GM18505 (cell line): Measurements from ENCODE around the gene MRPL58.
"Not testable (repeated sequence)": the region's sequence is repeated elsewhere in the genome, so short reads cannot be mapped to it uniquely, and the experiment has no call there.

Experiments used
- ATAC-seq: cut with Tn5 transposase; IDR thresholded peaks from one replicate; pipeline ENCODE4 v1.9.1; 2021; ENCODE audit not compliant: unreplicated experiment
- POLR2A ChIP-seq: IDR thresholded peaks from 4 replicates; pipeline ENCODE4 v1.6.1; 2011; ENCODE audit warnings: borderline replicate concordance; ENCODE audit not compliant: insufficient read depth, insufficient read length; ENCODE audit errors: extremely low read depth

MRPL58 gene

GRCh38 chr17:74998783-74999182 is 13.7 kb upstream of the MRPL58 start:
- TF ChIP-seq POLR2A, result no peak
- no peak for ATAC-seq

GRCh38 chr17:74999523-74999922 is 12.9 kb upstream of the MRPL58 start:
- TF ChIP-seq POLR2A, result no peak
- ATAC-seq, result no peak

GRCh38 chr17:75001915-75002843 is 10.3 kb upstream of the MRPL58 start:
- ATAC-seq, result no peak
- TF ChIP-seq POLR2A, result no peak

- no peak for TF ChIP-seq POLR2A
- no peak for ATAC-seq
Measured at GRCh38 chr17:75003070-75003956, 9.2 kb upstream of the MRPL58 start.

GRCh38 chr17:75003957-75004355 is 8.5 kb upstream of the MRPL58 start:
- ATAC-seq, result no peak
- TF ChIP-seq POLR2A, result no peak

- ATAC-seq, result no peak
- TF ChIP-seq POLR2A, result no peak
Measured at GRCh38 chr17:75004371-75004770, 8.1 kb upstream of the MRPL58 start.

- no peak for TF ChIP-seq POLR2A
- no peak for ATAC-seq
Measured at GRCh38 chr17:75005291-75005690, 7.2 kb upstream of the MRPL58 start.

- ATAC-seq, result not testable (repeated sequence)
Measured at GRCh38 chr17:75006084-75006483, 6.4 kb upstream of the MRPL58 start.

GRCh38 chr17:75006653-75007052 is 5.8 kb upstream of the MRPL58 start:
- TF ChIP-seq POLR2A, result no peak
- ATAC-seq, result no peak

- TF ChIP-seq POLR2A, result no peak
- ATAC-seq, result no peak
Measured at GRCh38 chr17:75008373-75008772, 4.1 kb upstream of the MRPL58 start.

- no peak for ATAC-seq
Measured at GRCh38 chr17:75009139-75009724, 3.2 kb upstream of the MRPL58 start.

GRCh38 chr17:75010683-75011400 is 1.6 kb upstream of the MRPL58 start:
- no peak for ATAC-seq
- TF ChIP-seq POLR2A, result no peak

More at GRCh38 chr17:75009139-75009724, 3.2 kb upstream of the MRPL58 start:
- no peak for TF ChIP-seq POLR2A
